Testis (tissue), 2 donors: ENCODE data around the gene ARHGAP22.

Experiments
- CTCF ChIP-seq, 3 experiments: fragments of 450-650 bp in 2 of 3; fragments of 200-600 bp in 1 of 3; sonication (generic) in 1 of 3; IDR thresholded peaks; one replicate each; pipeline ENCODE4 v1.5.1; 2016 to 2019; ENCODE audit warnings: antibody characterized with exemption in 3 of 3, mild to moderate bottlenecking in 2 of 3, moderate library complexity in 1 of 3
- POLR2A ChIP-seq: fragments of 450-650 bp; IDR thresholded peaks from one replicate; pipeline ENCODE4 v1.6.1; 2017; ENCODE audit warnings: antibody characterized with exemption, mild to moderate bottlenecking, moderate library complexity

DNA sequence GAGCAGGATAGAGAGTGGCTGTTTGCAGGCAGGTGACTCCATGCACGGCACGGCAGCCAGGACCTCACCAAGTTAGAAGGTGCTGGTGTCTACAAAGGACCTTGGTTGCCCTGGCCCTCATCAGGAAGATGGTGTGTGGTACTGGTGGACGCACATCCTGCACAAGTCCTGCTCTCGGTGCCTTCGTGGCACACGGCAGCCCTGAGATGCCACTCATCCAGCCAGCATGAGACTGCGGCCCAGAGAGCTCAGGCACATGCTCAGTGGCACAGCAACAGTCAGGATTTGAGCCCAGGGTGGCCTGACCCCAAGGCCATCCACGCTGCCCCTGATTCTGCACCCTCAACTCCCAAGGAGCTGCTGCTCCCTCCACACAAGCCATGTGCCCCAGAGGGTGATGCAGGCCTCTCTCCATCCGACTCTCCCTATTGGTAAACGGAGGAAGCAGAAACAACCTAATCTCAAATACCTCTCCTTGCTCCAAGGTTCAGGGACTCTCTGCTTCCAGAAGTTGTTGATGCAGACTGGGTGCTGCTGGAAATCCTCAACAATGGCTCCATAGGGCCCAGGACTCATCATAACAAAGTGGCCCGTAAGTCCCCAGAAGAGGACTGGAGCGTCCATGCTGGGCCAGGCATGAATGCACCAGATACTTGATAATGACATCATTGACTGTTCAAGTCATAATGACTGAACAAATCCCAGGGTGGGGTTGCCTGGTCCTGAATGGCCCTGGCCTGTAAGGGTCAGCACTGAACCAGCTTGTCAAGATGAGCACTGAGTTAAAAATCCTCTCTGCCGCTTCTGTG is 93.6 kb downstream of the ARHGAP22 start:
- TF ChIP-seq CTCF (IDR thresholded peaks at IDR 0.05) (no peak), POLR2A (no peak)
